Fibroblast of the conjunctiva (primary cell): Measurements from ENCODE around the gene BCHE.

Experiments
- DNase-seq: peaks from one replicate; pipeline ENCODE4 v3.0.0-alpha.2; 2010; ENCODE audit warnings: low read depth

BCHE gene

GRCh38 chr3:165749821-165750220, 87.4 kb downstream of the BCHE start:
- no peak for DNase-seq

- DNase-seq = no peak
Measured at GRCh38 chr3:165749241-165749640, 88.0 kb downstream of the BCHE start.

- DNase-seq = no peak
Measured at GRCh38 chr3:165748094-165748493, 89.1 kb downstream of the BCHE start.

GRCh38 chr3:165746874-165747273, 90.3 kb downstream of the BCHE start:
- DNase-seq = no peak

GRCh38 chr3:165744025-165744424, 93.2 kb downstream of the BCHE start:
- no peak for DNase-seq

GRCh38 chr3:165742351-165742750, 94.9 kb downstream of the BCHE start:
- no peak for DNase-seq

GRCh38 chr3:165729756-165730155, 107.5 kb downstream of the BCHE start:
- no peak for DNase-seq

- DNase-seq = no peak
Measured at GRCh38 chr3:165728924-165729323, 108.3 kb downstream of the BCHE start.

- DNase-seq = no peak
Measured at GRCh38 chr3:165725296-165725695, 111.9 kb downstream of the BCHE start.
